ENCODE measurements around the gene ELAVL4.

The ELAVL4 gene

DNA sequence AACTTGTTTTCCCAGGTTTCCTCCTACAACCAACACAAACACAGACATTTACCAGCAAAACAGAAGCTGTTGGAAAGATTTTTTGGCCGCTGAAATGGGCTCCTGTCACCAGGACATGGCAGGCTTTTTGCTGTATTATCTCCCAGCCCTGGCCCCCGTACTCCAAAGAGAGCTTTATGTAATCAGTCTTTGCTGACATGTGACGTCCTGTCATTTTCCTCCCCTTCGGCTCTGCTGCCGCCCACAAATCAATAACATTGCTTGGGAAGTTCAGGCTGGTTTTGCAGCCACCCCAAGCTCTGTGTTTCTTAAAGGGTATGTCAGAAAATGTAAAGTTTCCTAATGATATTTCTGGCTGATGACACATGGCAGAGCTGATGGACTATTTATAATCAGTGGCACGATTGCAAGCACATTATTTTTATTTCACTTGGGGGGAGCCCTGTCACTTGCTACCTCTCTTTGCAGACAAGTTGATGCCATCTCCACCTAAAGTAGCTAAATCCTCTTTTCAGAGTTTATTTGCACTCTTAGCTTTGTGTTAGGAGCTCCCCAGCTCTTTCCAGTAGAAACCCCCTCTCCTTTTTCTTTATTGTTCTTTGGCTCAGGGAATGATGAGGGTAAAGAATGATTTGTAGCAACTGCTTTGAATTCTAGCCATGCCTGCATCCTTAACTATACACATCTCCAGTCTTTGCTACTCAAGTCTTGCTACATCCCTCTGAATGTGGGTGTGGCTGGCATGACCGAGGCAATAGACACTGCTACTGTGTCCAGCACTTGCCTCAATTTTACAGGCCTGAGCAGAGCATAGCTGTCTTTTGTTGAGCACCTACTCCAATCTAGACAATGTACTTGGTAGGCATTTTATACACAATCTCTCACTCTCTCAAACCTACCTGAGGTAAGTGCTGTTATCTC, 67.3 kb downstream of the ELAVL4 start:
- no peak overlapping the region for H3K4me3 ChIP-seq (ENCODE audit: low read depth, low read length)
- no peak for DNase-seq (ENCODE audit: low read depth)
- TF ChIP-seq, protein P1, sequence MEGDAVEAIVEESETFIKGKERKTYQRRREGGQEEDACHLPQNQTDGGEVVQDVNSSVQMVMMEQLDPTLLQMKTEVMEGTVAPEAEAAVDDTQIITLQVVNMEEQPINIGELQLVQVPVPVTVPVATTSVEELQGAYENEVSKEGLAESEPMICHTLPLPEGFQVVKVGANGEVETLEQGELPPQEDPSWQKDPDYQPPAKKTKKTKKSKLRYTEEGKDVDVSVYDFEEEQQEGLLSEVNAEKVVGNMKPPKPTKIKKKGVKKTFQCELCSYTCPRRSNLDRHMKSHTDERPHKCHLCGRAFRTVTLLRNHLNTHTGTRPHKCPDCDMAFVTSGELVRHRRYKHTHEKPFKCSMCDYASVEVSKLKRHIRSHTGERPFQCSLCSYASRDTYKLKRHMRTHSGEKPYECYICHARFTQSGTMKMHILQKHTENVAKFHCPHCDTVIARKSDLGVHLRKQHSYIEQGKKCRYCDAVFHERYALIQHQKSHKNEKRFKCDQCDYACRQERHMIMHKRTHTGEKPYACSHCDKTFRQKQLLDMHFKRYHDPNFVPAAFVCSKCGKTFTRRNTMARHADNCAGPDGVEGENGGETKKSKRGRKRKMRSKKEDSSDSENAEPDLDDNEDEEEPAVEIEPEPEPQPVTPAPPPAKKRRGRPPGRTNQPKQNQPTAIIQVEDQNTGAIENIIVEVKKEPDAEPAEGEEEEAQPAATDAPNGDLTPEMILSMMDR (conservative IDR thresholded peaks at IDR 0.05; ENCODE audit: low read depth, low read length), result no peak

DNA sequence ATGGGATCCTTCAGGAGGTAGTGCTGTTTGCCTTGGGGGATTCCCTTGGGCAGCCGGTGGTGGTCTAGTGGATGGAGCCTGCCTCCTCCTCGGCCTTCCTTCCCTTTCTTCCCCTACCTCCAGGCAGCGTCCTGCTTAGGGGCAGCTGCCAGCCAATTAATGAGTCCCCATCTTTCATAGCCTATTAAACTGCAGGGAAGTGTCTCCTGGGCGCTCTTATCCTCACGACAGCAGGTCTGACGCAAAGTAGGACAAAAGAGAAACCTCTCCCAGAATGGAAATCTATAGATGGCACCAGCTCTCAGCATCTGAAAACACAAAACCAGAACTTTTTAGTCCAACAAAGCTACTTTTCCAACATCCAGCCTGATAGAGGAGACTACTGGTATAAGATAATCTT, 69.3 kb downstream of the ELAVL4 start:
- no peak overlapping the region for H3K4me3 ChIP-seq (ENCODE audit: low read depth, low read length)
- TF ChIP-seq, protein P1 (conservative IDR thresholded peaks at IDR 0.05; ENCODE audit: low read depth, low read length), result no peak
- no peak for DNase-seq (ENCODE audit: low read depth)

DNA sequence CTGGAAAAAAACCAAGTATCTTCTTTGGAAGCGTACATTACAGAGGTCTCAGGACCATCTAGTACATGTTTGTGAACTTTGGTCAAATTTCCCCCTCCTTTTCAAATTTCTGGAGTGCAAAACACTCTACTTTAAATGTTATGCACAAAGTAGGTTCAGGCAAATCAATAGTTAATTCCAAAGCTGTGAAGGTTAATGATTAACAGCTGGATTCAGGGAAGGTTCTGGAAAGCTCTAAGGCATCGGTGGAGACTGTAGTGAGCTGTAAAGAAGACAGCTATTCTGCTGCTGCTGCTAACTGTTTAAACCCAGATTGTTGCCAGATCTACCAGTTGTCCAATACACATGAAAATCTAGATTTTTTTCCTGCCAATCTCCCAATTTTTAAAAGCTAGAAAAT, 70.9 kb downstream of the ELAVL4 start:
- TF ChIP-seq, protein P1 (conservative IDR thresholded peaks at IDR 0.05; ENCODE audit: low read depth, low read length), result no peak
- H3K4me3 ChIP-seq (ENCODE audit: low read depth, low read length), result no peak overlapping the region
- no peak for DNase-seq (ENCODE audit: low read depth)

DNA sequence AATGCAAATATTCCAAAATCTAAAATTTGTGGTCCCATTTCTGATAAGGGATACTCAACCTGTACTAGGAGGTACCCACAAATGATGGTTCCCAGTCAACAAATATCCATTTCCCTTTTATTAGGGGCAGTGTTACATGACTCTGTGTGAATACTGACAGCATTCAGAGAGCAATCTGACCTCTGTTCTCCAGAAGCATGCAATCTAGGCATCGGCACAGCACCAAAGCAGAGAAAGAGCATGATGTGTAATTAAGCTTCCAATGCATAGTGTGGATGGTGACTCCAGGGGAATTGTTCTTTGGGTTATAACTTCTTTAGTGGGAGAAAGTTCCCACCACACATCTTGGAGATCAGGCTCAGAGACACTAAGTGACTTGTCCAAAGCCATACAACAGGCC, 71.6 kb downstream of the ELAVL4 start:
- no peak for DNase-seq (ENCODE audit: low read depth)

DNA sequence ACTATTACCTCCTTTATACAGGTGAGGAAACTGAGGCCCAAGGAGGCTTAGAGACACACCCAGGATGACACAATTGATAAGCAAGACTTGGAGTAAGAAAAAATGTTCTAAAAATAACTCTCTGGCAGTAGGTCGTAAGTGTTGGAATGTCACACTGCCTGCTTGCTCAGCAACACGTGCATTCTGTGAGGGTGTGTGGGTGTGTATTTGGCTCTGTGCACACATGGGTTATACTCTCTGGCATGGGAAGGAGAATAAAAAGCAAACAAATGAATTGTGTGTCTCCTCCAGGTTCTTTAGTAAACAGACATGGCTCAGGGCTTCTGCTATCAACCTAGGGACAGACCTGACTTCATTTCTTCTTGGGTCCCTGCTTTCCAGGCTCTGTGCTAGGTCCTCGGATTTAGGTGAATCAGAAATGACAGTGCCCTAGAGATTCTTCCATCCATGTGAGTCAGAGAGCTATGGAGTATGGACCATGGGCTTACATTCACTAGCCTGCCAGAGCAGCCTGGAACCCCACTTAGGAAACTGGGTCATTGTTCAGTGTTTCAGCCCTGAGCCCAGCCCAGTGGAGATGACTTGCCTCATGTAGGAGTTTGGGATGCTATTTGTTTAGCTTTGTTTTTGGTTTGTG, 72.4 kb downstream of the ELAVL4 start:
- TF ChIP-seq, protein P1 (conservative IDR thresholded peaks at IDR 0.05; ENCODE audit: low read depth, low read length), result no peak
- peak; percentile 0 for DNase-seq (ENCODE audit: low read depth)
- no peak overlapping the region for H3K4me3 ChIP-seq (ENCODE audit: low read depth, low read length)

More for the DNA sequence above, 71.6 kb downstream of the ELAVL4 start:
- TF ChIP-seq, protein P1 (conservative IDR thresholded peaks at IDR 0.05; ENCODE audit: low read depth, low read length), result no peak
- no peak overlapping the region for H3K4me3 ChIP-seq (ENCODE audit: low read depth, low read length)

DNA sequence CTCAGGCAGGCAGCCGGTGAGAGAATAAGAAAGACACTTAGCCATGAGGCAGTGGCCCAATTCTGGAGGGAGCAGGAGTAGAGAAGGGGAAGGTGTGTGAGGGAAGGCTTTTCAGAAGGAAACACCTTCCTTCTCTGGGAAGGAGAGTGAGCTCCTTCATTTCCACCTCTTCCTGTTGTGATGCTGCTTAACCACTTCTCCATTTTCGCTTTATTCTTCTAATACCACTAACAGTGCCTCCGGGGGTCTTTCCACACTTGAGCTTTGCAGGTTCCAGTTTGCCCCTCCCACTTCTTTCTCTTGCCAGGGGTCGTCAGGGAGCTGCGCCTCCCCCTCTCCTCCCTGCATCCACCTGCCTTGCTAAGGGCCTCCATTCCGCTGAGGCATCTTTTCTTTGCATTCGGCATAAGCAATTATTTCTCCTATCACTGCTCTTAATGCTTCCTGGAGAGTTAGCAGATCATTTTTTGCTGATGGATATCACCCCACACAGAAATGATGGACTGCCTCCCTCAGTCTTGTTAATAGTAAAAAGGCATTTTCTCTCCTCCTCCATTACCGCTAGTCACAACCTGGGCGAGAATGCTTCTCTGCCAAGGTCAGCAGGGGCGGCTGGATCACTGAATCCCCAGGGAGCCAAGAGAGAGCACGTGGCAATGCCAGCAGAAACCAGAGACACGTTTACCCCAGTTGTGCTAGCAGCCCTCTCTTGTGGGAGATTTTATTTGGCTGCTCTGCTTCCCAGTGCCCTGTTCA, 74.8 kb downstream of the ELAVL4 start:
- DNase-seq (ENCODE audit: low read depth), result no peak
- no peak overlapping the region for H3K4me3 ChIP-seq (ENCODE audit: low read depth, low read length)
- TF ChIP-seq, protein P1 (conservative IDR thresholded peaks at IDR 0.05; ENCODE audit: low read depth, low read length), result no peak
